ENCODE results near the gene FARS2. TPM values are rescaled to one million over a fixed set of nuclear protein-coding genes. Genes with fewer than 3 reads are reported as not detected.

The FARS2 gene
- total RNA-seq, 1 donor from 2014 or later, result 18.3 TPM

DNA sequence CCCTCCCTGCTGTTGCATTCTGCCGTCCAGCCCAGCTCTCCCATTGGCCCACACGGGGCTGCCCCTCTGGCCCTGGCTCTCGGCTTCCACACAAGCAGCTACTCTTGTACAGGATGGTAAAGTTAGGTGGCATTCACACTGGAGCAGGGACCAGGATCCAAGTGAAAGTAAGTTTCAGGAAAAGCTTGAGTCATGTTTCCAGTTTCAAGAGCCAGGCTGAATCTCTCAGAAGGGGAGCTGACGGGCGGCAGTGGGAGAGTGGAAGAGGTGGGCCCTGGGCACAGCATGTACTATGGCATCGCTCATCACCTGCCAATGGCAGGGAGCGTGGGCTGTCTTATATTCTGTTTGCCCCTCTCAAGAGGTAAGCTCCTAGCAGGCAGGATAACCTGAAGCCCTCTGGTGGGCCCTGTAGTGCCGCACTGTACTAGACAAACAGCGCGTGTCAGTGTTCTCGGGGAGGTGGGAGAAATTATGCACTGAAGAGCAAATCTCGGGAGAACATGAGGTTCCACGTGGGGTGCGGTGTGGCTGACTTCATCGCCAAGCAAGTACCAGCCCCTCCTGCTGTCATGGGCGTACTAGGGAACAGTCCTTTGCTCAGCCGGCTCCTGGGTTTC lies 503.9 kb downstream of the FARS2 start:
- DNase-seq, result no peak
- H3K36me3 ChIP-seq, result no peaks in the 10 kb centered on the region
- no peaks in the 10 kb centered on the region for H3K27me3 ChIP-seq
- H3K9me3 ChIP-seq, result no peaks in the 10 kb centered on the region
- TF ChIP-seq CTCF (IDR thresholded peaks at IDR 0.05), result no peak
- intact Hi-C loops (cut with DNase I), result no loop called here
- H3K4me1 ChIP-seq, result no peaks in the 10 kb centered on the region
- no peak overlapping the region for H3K4me3 ChIP-seq
- H3K27ac ChIP-seq, result no peak overlapping the region
- no peak for ATAC-seq

DNA sequence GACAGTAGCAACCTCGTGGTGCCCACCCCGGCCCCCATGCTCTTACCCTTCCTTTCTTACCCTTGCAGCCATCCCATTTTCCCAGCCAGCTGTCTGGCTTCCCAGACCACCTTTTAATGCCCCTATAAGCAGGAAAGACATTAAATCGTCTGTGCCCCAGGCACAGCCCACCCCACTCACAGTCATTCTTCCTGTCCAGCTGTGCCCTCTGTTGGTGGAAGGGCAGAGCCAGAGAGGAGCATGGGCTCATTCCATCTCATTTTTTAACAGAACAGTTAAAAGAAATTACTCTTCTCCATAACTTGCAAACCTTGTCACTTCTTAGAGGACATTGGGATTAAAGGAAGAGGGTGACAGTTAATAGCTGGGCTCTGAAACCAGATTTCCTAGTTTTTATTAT lies 504.9 kb downstream of the FARS2 start:
- Histone ChIP-seq H3K4me3 (no peak overlapping the region), H3K4me1 (no peaks in the 10 kb centered on the region), H3K9me3 (no peaks in the 10 kb centered on the region), H3K27ac (no peak overlapping the region), H3K27me3 (no peaks in the 10 kb centered on the region), H3K36me3 (no peaks in the 10 kb centered on the region)
- no peak for TF ChIP-seq CTCF (IDR thresholded peaks at IDR 0.05)
- DNase-seq (no peak), ATAC-seq (no peak)
- intact Hi-C loops (cut with DNase I), result no loop called here

DNA sequence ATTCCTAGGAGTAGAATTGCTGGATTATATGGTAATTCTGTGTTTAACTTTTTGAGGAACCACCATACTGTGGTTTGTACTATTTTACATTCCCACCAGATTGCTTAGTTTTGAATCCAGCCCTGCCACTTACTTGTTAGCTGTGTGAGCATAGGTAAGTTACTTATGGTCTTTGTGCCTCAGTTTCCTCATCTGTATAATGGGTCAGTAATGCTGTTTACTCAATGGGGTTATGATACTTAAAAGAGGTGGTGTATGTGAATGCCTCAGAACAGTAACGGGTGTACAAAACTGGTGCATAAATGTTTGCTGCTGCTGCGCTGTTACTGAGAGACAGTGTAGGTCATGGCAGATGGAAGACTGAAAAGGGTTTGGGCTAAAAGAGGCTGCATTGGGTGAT lies 506.2 kb downstream of the FARS2 start:
- DNase-seq (no peak), ATAC-seq (no peak)
- Histone ChIP-seq H3K27me3 (no peaks in the 10 kb centered on the region), H3K27ac (no peak overlapping the region), H3K4me1 (no peaks in the 10 kb centered on the region), H3K9me3 (no peaks in the 10 kb centered on the region), H3K36me3 (no peaks in the 10 kb centered on the region), H3K4me3 (no peak overlapping the region)
- intact Hi-C loops (cut with DNase I), result no loop called here
- no peak for TF ChIP-seq CTCF (IDR thresholded peaks at IDR 0.05)

DNA sequence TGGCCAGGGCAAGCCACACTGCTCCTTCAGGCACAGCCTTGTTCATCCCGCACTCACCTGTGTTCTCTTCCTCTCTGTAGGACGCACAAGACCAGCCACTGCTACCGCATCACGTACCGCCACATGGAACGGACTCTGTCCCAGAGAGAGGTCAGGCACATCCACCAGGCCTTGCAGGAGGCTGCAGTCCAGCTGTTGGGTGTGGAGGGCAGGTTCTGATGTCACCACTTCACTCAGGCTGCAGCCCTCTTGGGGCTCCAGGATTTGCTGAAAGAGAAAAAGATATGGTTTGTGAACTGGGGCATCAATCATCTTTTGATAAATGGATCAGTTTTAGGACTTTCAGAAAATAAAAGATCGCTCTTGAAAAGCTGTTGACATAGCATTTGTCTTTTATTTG lies 509.9 kb downstream of the FARS2 start:
- Histone ChIP-seq H3K9me3 (no peaks in the 10 kb centered on the region), H3K36me3 (no peaks in the 10 kb centered on the region), H3K4me1 (no peaks in the 10 kb centered on the region), H3K27me3 (no peaks in the 10 kb centered on the region), H3K27ac (no peak overlapping the region), H3K4me3 (no peak overlapping the region)
- TF ChIP-seq CTCF (IDR thresholded peaks at IDR 0.05), result no peak
- intact Hi-C loops (cut with DNase I), result no loop called here
- ATAC-seq (no peak), DNase-seq (no peak)

DNA sequence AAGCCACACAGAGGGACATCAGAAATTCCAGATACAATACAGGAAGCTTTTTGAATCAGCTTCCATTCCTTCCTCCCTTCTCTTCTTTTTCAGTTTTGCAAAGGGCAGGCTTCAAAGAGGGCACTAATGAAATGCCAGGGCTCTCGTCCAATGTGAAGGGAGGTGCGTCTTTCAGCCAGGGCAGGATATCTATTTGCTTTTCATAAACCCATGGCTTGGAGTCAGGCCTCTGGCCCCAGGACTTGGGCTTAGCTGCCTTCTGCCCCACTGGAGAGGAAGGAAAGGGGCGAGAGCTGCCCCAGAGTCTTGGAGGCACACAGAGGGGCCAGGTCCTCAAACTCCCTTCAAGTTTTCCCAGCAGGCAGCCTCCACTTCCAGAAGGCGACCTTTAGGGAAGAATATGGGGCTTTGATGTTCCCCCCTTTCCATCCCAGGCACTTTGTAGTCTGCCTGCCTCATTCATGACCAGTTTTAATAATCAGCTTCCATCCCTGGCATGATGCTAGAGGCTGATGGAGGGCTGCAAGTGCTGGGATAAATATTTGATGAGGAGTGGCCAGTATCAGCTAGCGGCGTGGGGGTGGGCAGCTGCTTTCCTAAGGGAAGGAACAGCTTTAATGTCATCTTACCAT lies 510.6 kb downstream of the FARS2 start:
- H3K36me3 ChIP-seq, result no peaks in the 10 kb centered on the region
- H3K27ac ChIP-seq, result no peak overlapping the region
- no peak for DNase-seq
- no peaks in the 10 kb centered on the region for H3K4me1 ChIP-seq
- TF ChIP-seq CTCF (IDR thresholded peaks at IDR 0.05), result no peak
- no peak for ATAC-seq
- no peaks in the 10 kb centered on the region for H3K9me3 ChIP-seq
- no peaks in the 10 kb centered on the region for H3K27me3 ChIP-seq
- intact Hi-C loops (cut with DNase I), result no loop called here
- no peak overlapping the region for H3K4me3 ChIP-seq

All from upper lobe of right lung (tissue), 1 donor.